GM12878 (cell line): ENCODE measurements around the gene AMN1. TPM values are rescaled to one million over a fixed set of nuclear protein-coding genes. Genes with fewer than 3 reads are reported as not detected.

ENCODE experiments used
- BACH1 ChIP-seq: fragments of 450-650 bp; IDR thresholded peaks from 2 replicates; pipeline ENCODE4 v1.6.1; 2017; ENCODE audit warnings: mild to moderate bottlenecking, borderline replicate concordance
- BCLAF1 ChIP-seq: fragments of 450-650 bp; IDR thresholded peaks from 2 replicates; pipeline ENCODE4 v1.6.1; 2017; ENCODE audit warnings: antibody characterized with exemption, mild to moderate bottlenecking, moderate library complexity
- E2F4 ChIP-seq: IDR thresholded peaks from 2 replicates; pipeline ENCODE4 v1.6.1; 2012; ENCODE audit warnings: low read depth, low read length, improper control_type of control experiment
- FOXM1 ChIP-seq: IDR thresholded peaks from 2 replicates; pipeline ENCODE4 v1.6.1; 2012; ENCODE audit warnings: low read depth, mild to moderate bottlenecking, inconsistent platforms, low read length, moderate library complexity
- HDGF ChIP-seq: fragments of 450-650 bp; IDR thresholded peaks from 2 replicates; pipeline ENCODE4 v1.6.1; 2016; ENCODE audit warnings: antibody characterized with exemption
- KLF5 ChIP-seq: fragments of 450-650 bp; IDR thresholded peaks from 2 replicates; pipeline ENCODE4 v1.6.1; 2014; ENCODE audit warnings: mild to moderate bottlenecking; ENCODE audit not compliant: partially characterized antibody
- NR2C1 ChIP-seq: fragments of 450-650 bp; IDR thresholded peaks from 2 replicates; pipeline ENCODE4 v1.6.1; 2017; ENCODE audit warnings: antibody characterized with exemption, mild to moderate bottlenecking, moderate library complexity
- PKNOX1 ChIP-seq: fragments of 450-650 bp; IDR thresholded peaks from 2 replicates; pipeline ENCODE4 v1.6.1; 2016; ENCODE audit warnings: mild to moderate bottlenecking
- RBBP5 ChIP-seq: fragments of 200-600 bp; sonication (generic); conservative IDR thresholded peaks from 2 replicates; pipeline ENCODE4 v1.6.1; 2016
- RFX5 ChIP-seq: IDR thresholded peaks from 2 replicates; pipeline ENCODE4 v1.6.1; 2011; ENCODE audit warnings: low read depth, low read length, improper control_type of control experiment
- SKIL ChIP-seq: fragments of 450-650 bp; IDR thresholded peaks from 2 replicates; pipeline ENCODE4 v1.6.1; 2017; ENCODE audit warnings: mild to moderate bottlenecking, low read depth, inconsistent platforms; ENCODE audit not compliant: poor library complexity, severe bottlenecking
- SMC3 ChIP-seq: IDR thresholded peaks from 2 replicates; pipeline ENCODE4 v1.6.1; 2011; ENCODE audit warnings: low read length, improper control_type of control experiment, borderline replicate concordance
- SREBF1 ChIP-seq: IDR thresholded peaks from 2 replicates; pipeline ENCODE4 v1.6.1; 2012; ENCODE audit warnings: mild to moderate bottlenecking, low read length
- WRNIP1 ChIP-seq: IDR thresholded peaks from 2 replicates; pipeline ENCODE4 v1.6.1; 2011; ENCODE audit warnings: low read depth, low read length, improper control_type of control experiment, borderline replicate concordance
- ZBED1 ChIP-seq: IDR thresholded peaks from 2 replicates; pipeline ENCODE4 v1.6.1; 2016; ENCODE audit warnings: borderline replicate concordance
- ZBTB40 ChIP-seq: fragments of 450-650 bp; IDR thresholded peaks from 2 replicates; pipeline ENCODE4 v1.6.1; 2016; ENCODE audit warnings: mild to moderate bottlenecking, moderate library complexity, borderline replicate concordance
- polyA plus RNA-seq, 11 experiments: library from polyadenylated mRNA; depleted of rRNA in 4 of 11; unstranded in 6 of 11; stranded (reverse) in 5 of 11; fragments of >200 nt; fragmentation: Nextera tagmentation in 4 of 11; fragmentation: Illumina TruSeq in 1 of 11; extraction: Ambion mirVana in 4 of 11; extraction: Trizol in 1 of 11; gene quantifications; 1 replicate in 1 of 11; 2 replicates in 10 of 11; pipeline versions ENCODE4 v1.2.1 to v1.2.3, GENCODE V29; 2011 to 2016; ENCODE audit warnings: inconsistent platforms in 2 of 11, missing spikeins in 2 of 11, low read depth in 1 of 11
- total RNA-seq, 4 experiments: library from RNA; depleted of rRNA in 3 of 4; stranded (reverse); fragments of >200 nt in 3 of 4; fragmentation: Illumina TruSeq in 1 of 4; extraction: Trizol in 1 of 4; gene quantifications; 2 replicates each; pipeline versions ENCODE4 v1.2.1 to v1.2.3, GENCODE V29; 2013 to 2021

AMN1 gene
- total and polyA plus RNA-seq, 10 of the 15 experiments (the other 5 are each of a cell fraction or from before 2014, with no cell fraction given): 5.4 to 19.3 (median 9.3) TPM

GRCh38 chr12:31749024-31749704 lies 20.3 kb upstream of the AMN1 start (continued):
- TF ChIP-seq ZBTB40: peak; percentile 55; the same call in 1 of the 2 replicates
- no peak for TF ChIP-seq RFX5
- no peak for TF ChIP-seq NR2C1
- peak; percentile 95 for TF ChIP-seq SKIL
- no peak for TF ChIP-seq BCLAF1
- no peak for TF ChIP-seq SREBF1
- TF ChIP-seq SMC3: peak; percentile 15; the same call in 1 of the 2 replicates
- no peak for TF ChIP-seq RBBP5
- peak; percentile 96 for TF ChIP-seq FOXM1
- 0 out of 2 replicates have a peak, but pooled peaks have one; percentile 62 for TF ChIP-seq WRNIP1
- TF ChIP-seq KLF5: peak; percentile 86
- peak; percentile 89 for TF ChIP-seq ZBED1
- no peak for TF ChIP-seq E2F4
- TF ChIP-seq BACH1: peak; percentile 97
- peak; percentile 89 for TF ChIP-seq PKNOX1
- no peak; the same call in 1 of the 2 replicates for TF ChIP-seq HDGF
